ENCODE results near the gene HNRNPU. TPM values are rescaled to one million over a fixed set of nuclear protein-coding genes. Genes with fewer than 3 reads are reported as not detected.

HNRNPU gene
- total and polyA plus RNA-seq, 2 of the 13 experiments (the other 11 are each of a cell fraction or from before 2014, with no cell fraction given), result 101 to 508 TPM

DNA sequence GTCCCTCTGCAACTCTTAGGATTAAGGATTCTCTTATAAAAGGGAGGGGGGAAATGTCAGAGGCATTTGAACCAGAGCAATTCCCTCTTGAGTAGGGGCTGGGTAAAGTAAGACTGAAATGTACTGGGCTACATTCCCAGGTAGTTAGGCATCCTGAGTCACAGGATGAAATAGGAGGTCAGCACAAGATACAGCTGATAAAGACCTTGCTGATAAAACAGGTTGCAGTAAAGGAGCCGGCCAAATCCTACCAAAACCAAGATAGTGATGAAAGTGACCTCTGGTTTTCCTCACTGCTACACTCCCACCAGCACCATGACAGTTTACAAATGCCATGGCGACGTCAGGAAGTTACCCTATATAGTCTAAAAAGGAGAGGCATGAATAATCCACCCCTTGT, 43.2 kb downstream of the HNRNPU start (continued):
- no peak for TF ChIP-seq ZNF451 (CRISPR knock-in tag; IDR thresholded peaks at IDR 0.05)
- TF ChIP-seq ZNF670 (CRISPR knock-in tag; IDR thresholded peaks at IDR 0.05; ENCODE audit: borderline replicate concordance), result no peak
- TF ChIP-seq SP2 (CRISPR knock-in tag; IDR thresholded peaks at IDR 0.05), result no peak
- TF ChIP-seq IKZF4 (CRISPR knock-in tag; IDR thresholded peaks at IDR 0.05; ENCODE audit: borderline replicate concordance, low read depth, not compliant biosample characterization), result no peak
- TF ChIP-seq, protein P1, sequence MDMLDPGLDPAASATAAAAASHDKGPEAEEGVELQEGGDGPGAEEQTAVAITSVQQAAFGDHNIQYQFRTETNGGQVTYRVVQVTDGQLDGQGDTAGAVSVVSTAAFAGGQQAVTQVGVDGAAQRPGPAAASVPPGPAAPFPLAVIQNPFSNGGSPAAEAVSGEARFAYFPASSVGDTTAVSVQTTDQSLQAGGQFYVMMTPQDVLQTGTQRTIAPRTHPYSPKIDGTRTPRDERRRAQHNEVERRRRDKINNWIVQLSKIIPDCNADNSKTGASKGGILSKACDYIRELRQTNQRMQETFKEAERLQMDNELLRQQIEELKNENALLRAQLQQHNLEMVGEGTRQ (IDR thresholded peaks at IDR 0.05; ENCODE audit: low read depth, low read length), result no peak
- TF ChIP-seq, protein P1 (CRISPR knock-in tag; IDR thresholded peaks at IDR 0.05; ENCODE audit: borderline replicate concordance), result no peak
- TF ChIP-seq, protein P2, sequence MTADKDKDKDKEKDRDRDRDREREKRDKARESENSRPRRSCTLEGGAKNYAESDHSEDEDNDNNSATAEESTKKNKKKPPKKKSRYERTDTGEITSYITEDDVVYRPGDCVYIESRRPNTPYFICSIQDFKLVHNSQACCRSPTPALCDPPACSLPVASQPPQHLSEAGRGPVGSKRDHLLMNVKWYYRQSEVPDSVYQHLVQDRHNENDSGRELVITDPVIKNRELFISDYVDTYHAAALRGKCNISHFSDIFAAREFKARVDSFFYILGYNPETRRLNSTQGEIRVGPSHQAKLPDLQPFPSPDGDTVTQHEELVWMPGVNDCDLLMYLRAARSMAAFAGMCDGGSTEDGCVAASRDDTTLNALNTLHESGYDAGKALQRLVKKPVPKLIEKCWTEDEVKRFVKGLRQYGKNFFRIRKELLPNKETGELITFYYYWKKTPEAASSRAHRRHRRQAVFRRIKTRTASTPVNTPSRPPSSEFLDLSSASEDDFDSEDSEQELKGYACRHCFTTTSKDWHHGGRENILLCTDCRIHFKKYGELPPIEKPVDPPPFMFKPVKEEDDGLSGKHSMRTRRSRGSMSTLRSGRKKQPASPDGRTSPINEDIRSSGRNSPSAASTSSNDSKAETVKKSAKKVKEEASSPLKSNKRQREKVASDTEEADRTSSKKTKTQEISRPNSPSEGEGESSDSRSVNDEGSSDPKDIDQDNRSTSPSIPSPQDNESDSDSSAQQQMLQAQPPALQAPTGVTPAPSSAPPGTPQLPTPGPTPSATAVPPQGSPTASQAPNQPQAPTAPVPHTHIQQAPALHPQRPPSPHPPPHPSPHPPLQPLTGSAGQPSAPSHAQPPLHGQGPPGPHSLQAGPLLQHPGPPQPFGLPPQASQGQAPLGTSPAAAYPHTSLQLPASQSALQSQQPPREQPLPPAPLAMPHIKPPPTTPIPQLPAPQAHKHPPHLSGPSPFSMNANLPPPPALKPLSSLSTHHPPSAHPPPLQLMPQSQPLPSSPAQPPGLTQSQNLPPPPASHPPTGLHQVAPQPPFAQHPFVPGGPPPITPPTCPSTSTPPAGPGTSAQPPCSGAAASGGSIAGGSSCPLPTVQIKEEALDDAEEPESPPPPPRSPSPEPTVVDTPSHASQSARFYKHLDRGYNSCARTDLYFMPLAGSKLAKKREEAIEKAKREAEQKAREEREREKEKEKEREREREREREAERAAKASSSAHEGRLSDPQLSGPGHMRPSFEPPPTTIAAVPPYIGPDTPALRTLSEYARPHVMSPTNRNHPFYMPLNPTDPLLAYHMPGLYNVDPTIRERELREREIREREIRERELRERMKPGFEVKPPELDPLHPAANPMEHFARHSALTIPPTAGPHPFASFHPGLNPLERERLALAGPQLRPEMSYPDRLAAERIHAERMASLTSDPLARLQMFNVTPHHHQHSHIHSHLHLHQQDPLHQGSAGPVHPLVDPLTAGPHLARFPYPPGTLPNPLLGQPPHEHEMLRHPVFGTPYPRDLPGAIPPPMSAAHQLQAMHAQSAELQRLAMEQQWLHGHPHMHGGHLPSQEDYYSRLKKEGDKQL (CRISPR knock-in tag; IDR thresholded peaks at IDR 0.05; ENCODE audit: low read depth), result no peak
- TF ChIP-seq, protein P3, sequence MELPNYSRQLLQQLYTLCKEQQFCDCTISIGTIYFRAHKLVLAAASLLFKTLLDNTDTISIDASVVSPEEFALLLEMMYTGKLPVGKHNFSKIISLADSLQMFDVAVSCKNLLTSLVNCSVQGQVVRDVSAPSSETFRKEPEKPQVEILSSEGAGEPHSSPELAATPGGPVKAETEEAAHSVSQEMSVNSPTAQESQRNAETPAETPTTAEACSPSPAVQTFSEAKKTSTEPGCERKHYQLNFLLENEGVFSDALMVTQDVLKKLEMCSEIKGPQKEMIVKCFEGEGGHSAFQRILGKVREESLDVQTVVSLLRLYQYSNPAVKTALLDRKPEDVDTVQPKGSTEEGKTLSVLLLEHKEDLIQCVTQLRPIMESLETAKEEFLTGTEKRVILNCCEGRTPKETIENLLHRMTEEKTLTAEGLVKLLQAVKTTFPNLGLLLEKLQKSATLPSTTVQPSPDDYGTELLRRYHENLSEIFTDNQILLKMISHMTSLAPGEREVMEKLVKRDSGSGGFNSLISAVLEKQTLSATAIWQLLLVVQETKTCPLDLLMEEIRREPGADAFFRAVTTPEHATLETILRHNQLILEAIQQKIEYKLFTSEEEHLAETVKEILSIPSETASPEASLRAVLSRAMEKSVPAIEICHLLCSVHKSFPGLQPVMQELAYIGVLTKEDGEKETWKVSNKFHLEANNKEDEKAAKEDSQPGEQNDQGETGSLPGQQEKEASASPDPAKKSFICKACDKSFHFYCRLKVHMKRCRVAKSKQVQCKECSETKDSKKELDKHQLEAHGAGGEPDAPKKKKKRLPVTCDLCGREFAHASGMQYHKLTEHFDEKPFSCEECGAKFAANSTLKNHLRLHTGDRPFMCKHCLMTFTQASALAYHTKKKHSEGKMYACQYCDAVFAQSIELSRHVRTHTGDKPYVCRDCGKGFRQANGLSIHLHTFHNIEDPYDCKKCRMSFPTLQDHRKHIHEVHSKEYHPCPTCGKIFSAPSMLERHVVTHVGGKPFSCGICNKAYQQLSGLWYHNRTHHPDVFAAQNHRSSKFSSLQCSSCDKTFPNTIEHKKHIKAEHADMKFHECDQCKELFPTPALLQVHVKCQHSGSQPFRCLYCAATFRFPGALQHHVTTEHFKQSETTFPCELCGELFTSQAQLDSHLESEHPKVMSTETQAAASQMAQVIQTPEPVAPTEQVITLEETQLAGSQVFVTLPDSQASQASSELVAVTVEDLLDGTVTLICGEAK (IDR thresholded peaks at IDR 0.05), result no peak
- TF ChIP-seq, protein P3 (CRISPR knock-in tag; IDR thresholded peaks at IDR 0.05), result no peak
- TF ChIP-seq, protein P4, sequence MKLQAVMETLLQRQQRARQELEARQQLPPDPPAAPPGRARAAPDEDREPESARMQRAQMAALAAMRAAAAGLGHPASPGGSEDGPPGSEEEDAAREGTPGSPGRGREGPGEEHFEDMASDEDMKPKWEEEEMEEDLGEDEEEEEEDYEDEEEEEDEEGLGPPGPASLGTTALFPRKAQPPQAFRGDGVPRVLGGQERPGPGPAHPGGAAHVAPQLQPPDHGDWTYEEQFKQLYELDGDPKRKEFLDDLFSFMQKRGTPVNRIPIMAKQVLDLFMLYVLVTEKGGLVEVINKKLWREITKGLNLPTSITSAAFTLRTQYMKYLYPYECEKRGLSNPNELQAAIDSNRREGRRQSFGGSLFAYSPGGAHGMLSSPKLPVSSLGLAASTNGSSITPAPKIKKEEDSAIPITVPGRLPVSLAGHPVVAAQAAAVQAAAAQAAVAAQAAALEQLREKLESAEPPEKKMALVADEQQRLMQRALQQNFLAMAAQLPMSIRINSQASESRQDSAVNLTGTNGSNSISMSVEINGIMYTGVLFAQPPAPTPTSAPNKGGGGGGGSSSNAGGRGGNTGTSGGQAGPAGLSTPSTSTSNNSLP (IDR thresholded peaks at IDR 0.05; ENCODE audit: low read depth, low read length), result no peak
- TF ChIP-seq FOXK2 (IDR thresholded peaks at IDR 0.05), result no peak

Data from HepG2 (cell line).